ENCODE measurements around the gene KNL1. TPM values are rescaled to one million over a fixed set of nuclear protein-coding genes. Genes with fewer than 3 reads are reported as not detected.

Gene KNL1
- total RNA-seq, 1 donor from 2014 or later, result 3.8 TPM

Other genes with a start within 250 kb of the KNL1 start
- not detected in 2 replicates for gene PHGR1, start 243.2 kb upstream of the KNL1 start, total RNA-seq
- gene DISP2, start 236.0 kb upstream of the KNL1 start, total RNA-seq, result 2.2 and 3.2 TPM in 2 replicates
- 23.2 and 30.0 TPM in 2 replicates for gene KNSTRN, start 211.5 kb upstream of the KNL1 start, total RNA-seq
- 41.1 and 46.8 TPM in 2 replicates for gene IVD, start 188.5 kb upstream of the KNL1 start, total RNA-seq
- 15.2 and 15.7 TPM in 2 replicates for gene BAHD1, start 153.3 kb upstream of the KNL1 start, total RNA-seq
- 24.2 and 25.8 TPM in 2 replicates for gene CHST14, start 123.3 kb upstream of the KNL1 start, total RNA-seq
- 23.5 and 39.0 TPM in 2 replicates for gene CCDC32, start 29.2 kb upstream of the KNL1 start, total RNA-seq
- 17.6 and 18.1 TPM in 2 replicates for gene RPUSD2, start 24.9 kb upstream of the KNL1 start, total RNA-seq
- 1.3 and 2.7 TPM in 2 replicates for gene RAD51, start 100.9 kb downstream of the KNL1 start, total RNA-seq
- gene RMDN3, start 161.0 kb downstream of the KNL1 start, total RNA-seq, result 26.5 and 33.5 TPM in 2 replicates
- gene GCHFR, start 169.8 kb downstream of the KNL1 start, total RNA-seq, result 13.2 and 24.9 TPM in 2 replicates
- gene C15orf62, start 175.7 kb downstream of the KNL1 start, total RNA-seq, result 1.2 and 1.4 TPM in 2 replicates
- 21.8 and 34.7 TPM in 2 replicates for gene ZFYVE19, start 212.8 kb downstream of the KNL1 start, total RNA-seq
- 20.0 and 59.2 TPM in 2 replicates for gene DNAJC17, start 213.2 kb downstream of the KNL1 start, total RNA-seq
- not detected in 2 replicates for gene PPP1R14D, start 234.5 kb downstream of the KNL1 start, total RNA-seq
- 306 and 342 TPM in 2 replicates for gene SPINT1, start 249.8 kb downstream of the KNL1 start, total RNA-seq